ENCODE measurements around the gene POLR2A.
A peak's percentile ranks its signal among the peaks of the same experiment; 100 is the strongest.
"Not testable (repeated sequence)": the region's sequence is repeated elsewhere in the genome, so short reads cannot be mapped to it uniquely, and the experiment has no call there.

The POLR2A gene

DNA sequence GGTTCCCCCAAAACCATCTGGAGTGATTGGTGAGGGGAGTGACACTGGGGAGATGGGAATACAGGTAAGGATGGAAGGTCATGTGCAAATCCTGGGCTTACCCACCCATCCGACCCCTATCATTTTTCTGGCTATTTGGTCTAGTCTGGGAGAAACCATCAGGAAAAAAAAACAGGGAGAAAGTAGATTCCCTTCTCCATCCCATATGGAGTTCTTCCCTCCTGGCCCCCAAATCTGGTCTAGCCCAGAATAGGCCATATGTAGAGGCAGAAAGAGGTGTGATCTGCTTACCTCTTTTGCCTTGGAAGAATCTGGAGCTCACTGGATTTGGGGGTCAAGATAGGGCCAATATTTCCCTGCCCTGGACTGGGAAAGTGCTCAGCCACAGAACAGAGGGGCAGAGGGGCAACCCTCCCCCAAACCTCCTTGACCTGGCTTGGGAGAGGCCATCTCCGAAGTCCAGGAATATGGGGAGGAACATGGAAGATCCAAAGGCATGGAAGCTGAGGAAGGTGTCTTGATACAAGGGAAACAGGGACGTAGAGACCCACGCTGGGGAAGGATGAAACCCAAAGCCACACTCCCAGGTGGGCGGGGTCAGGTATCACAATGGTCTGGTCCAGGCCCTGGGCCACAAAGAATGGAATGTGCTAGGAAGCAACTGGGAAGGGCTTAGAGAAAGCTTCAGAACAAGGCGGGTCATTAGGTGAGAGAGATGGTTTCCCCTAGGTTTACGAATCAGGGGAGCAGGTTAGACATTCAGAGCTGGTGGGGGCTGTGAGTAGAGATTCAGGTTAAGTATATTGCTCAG, 23.1 kb upstream of the POLR2A start:
- no peak for DNase-seq (ENCODE audit: low spot score)

- no peak for DNase-seq (ENCODE audit: low spot score)
These were observed 21.4 kb upstream of the POLR2A start for GRCh38 chr17:7462474-7463371.

- no peak for DNase-seq (ENCODE audit: low spot score)
These were observed 20.8 kb upstream of the POLR2A start for GRCh38 chr17:7463372-7463846.

- DNase-seq (ENCODE audit: low spot score), result no peak
These were observed 20.1 kb upstream of the POLR2A start for GRCh38 chr17:7464081-7464480.

DNA sequence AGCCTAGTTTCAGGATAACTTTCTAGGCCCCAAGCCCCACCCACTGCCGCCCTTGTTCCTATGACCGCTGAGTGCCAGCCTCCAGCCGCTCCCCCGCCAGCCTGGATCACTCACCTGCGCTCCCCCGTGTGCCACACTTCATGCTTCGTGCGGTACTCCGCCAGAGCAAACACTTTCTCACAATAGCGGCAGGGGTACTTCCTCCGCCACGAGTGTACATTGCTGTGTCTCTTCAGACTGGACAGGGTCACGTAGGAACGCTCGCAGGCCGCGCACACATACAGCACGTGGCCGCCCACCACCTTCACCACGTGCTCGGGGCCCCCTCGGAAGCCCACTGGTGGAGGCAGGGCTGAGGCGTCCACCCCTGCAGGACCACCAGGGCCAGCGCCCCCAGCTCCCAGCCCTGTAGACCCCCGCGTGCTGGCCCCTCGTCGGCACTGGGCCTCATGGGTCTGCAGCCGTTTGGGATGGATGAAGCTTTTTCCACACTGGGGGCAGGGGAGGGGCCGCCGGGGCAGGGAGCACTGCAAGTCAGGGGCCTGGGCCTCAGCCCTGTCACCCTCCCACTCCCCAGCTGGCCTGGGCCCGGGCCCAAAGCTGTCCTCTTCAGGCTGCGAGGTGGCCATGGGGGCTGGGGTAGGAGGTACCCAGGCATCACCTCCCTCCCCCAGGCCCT, 18.4 kb upstream of the POLR2A start:
- DNase-seq (ENCODE audit: low spot score), result no peak

- DNase-seq (ENCODE audit: low spot score), result no peak
These were observed 17.9 kb upstream of the POLR2A start for GRCh38 chr17:7466318-7466638.

DNA sequence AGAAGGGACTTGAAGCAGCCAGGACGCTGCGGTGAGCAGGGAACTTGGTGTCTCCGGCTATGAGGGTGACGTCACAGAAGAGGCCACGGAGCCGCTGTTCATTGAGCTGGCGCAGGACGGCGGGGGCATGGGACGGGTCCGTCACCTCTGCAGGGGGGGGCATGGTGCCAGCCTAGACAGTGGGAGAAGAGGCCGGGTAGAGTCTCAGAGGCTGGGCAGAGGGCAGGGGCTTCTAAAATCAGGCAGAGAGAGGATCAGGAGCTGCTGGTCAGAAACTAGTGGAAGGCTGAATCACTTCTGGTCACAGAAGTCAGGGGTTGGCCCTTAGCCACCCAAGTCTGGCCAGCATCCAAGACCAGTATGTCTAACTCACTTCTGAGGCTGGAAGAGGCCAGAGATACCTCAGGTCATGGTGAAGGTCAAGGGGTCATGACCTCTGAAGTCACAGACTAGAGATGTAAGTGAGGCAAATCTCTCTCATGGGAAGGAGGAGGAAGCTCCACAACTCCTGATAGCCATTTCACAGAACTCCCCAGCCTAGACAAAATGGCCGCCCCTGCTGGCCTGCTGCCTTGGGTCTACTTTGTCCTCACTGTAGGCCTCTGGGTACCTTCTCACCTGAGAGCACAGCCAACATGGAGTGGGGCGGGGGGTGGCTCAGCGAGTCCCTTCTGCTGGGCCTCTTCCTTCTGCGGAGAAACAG, 17.4 kb upstream of the POLR2A start:
- no peak for DNase-seq (ENCODE audit: low spot score)

DNA sequence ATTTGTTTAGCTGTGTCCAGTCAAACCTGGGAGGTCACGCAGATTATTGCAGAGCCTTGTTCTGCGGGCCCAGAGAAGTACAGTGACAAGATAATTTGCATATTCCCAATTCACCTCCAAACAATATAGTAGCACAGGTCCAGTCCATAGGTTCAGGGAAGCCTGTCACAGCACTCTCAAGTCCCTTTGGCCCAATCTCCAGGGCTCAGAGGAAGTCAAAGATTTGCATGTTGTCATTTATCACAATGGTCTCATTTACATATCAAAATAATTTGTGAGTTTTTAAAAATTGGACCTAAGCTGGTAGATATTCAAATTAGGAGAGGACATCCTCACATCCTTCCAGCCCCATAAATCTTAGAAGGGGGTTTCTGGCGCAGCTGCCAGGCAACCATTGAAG, 16.7 kb upstream of the POLR2A start:
- no peak for DNase-seq (ENCODE audit: low spot score)

- DNase-seq (ENCODE audit: low spot score), result no peak
These were observed 15.9 kb upstream of the POLR2A start for GRCh38 chr17:7468290-7468689.

DNA sequence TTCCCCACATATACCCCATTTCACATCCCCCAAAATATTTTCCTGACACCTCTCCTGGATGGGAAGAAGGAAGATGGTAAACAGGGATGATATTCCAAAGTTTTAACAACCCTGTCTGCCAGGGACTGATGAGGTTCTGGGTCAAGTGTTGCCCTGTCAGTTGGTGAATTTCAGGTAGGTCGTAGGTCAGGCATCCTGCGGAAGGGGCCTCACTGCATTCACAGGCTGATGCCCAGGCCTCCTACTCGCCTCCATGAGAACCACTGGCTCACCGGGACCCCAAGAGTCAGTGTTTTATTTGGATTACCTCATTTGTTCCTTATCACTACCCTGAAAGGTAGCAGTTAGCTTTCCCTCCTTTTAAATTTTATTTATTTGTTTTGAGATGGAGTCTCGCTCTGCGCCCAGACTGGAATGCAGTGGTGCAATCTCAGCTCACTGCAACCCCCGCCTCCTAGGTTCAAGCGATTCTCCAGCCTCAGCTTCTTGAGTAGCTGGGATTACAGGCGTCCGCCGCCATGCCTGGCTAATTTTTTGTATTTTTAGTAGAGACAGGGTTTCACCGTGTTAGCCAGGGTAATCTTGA, 15.3 kb upstream of the POLR2A start:
- DNase-seq (ENCODE audit: low spot score), result no peak

- DNase-seq (ENCODE audit: low spot score), result not testable (repeated sequence)
These were observed 14.3 kb upstream of the POLR2A start for GRCh38 chr17:7469843-7470242.

GRCh38 chr17:7470457-7470973, 13.7 kb upstream of the POLR2A start:
- DNase-seq (ENCODE audit: low spot score), result not testable (repeated sequence)

DNA sequence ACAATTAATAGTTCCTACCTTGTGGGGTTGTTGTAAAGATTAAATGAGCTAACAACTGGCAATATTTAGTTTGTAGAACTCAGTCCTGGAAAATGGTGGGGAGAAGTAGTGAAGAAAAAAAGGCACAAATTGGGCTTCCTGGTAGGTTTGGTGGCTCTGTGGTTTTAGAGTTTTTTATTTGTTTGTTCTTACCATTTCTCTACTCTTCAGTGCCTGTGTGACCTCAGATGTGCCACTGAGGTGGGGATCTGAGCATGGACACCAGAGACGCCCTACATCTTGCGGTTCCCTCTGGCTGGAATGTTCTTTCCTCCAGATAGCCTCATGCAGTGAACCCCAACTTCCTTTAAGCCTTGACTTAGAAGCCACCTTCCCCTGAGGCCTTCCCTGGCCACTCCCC, 12.4 kb upstream of the POLR2A start:
- DNase-seq (ENCODE audit: low spot score), result no peak

DNA sequence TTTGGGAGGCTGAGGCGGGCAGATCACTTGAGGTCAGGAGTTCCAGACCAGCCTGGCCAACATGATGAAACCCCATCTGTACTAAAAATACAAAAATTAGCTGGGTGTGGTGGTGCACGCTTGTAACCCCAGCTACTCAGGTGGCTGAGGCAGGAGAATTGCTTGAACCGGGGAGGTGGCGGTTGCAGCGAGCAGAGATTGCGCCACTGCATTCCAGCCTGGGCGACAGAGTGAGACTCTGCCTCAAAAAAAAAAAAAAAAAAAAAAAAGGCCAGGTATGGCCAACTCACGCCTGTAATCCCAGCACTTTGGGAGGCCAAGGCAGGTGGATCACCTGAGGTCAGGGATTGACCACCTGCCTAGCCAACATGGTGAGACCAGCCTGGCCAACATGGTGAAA, 9.4 kb upstream of the POLR2A start:
- DNase-seq (ENCODE audit: low spot score), result not testable (repeated sequence)

DNA sequence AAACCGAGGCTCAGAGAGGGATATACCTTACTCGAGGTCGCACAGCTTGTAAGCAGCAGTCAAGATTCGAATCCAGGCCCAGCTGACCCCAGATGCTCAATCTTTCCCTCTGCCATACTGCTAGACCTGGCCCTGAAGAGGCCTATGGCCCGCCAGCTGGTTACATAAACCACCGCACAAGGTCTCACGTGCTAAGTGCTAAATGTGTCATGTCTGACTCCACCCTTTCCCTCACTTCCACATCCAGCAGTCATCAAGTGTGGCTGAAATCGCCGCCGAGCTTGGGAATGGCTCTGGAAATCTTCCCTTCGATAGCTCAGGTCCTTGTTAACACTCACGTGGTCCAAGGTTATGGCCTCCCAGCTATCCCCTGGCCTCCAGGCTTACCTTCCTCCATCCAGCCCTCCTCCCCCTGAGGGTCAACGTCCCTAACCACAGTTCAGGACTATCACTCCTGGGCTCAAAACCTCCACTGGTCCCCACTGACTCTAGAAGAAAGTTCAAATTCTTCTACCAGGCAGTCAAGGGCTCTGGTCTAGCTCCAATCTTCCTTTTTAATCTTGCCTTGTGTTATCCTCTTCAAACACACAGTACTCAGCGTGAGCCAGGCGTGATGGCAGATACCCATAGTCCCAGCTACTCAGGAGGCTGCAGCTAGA, 8.3 kb upstream of the POLR2A start:
- DNase-seq (ENCODE audit: low spot score), result no peak

GRCh38 chr17:7476494-7476893, 7.7 kb upstream of the POLR2A start:
- DNase-seq (ENCODE audit: low spot score), result no peak

DNA sequence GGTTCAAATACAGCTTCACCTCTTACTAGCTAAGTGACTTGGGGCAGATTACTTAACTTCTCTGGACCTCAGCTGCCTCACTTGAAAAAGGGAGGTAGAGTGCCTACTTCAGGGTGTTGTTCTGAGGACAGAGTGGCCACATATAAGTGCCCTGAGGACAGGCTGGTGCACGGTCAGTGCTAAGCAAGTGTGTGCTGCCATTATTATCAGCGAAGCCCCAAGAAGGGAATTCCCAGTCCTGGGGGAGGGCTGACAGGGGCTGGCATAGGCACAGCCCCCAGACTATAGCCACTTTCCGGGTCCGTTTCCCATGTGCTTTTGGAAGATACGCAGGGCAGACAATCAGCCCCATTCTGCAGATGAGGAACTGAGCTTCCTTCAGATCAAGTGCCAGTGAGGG, 7.2 kb upstream of the POLR2A start:
- no peak for DNase-seq (ENCODE audit: low spot score)

- DNase-seq (ENCODE audit: low spot score), result no peak
These were observed 6.5 kb upstream of the POLR2A start for GRCh38 chr17:7477392-7478275.

GRCh38 chr17:7478276-7479212, 5.6 kb upstream of the POLR2A start:
- DNase-seq (ENCODE audit: low spot score), result peak; percentile 24
